OCI-LY7 (cell line): Measurements from ENCODE around the gene RIF1. TPM values are rescaled to one million over a fixed set of nuclear protein-coding genes. Genes with fewer than 3 reads are reported as not detected.

Experiments used
- BruUV-seq: library from RNA; stranded (reverse); fragments of 400-500 nt; replicated peaks from 2 replicates; lab custom pipeline; 2021; lab: Mats Ljungman, UMichigan
- CTCF ChIA-PET: fragments of 300-600 bp; sonication (Branson Sonifier 250); formaldehyde crosslinking; loops from one replicate; lab custom pipeline; 2022; ENCODE audit warnings: antibody characterized with exemption; ENCODE audit not compliant: unreplicated experiment; lab: Charles Lee
- POLR2A ChIA-PET: fragments of 300-600 bp; sonication (Branson Sonifier 250); formaldehyde crosslinking; loops from one replicate; lab custom pipeline; 2022; ENCODE audit warnings: antibody characterized with exemption; lab: Charles Lee
- DNase-seq: peaks from one replicate; pipeline ENCODE4 v3.0.0-alpha.2; 2015; ENCODE audit warnings: low spot score
- H2AFZ ChIP-seq: fragments of 200-600 bp; sonication (generic), shearing (Covaris generic); 2 replicates; pipeline ENCODE4 v1.6.1; 2014; ENCODE audit warnings: mild to moderate bottlenecking, antibody characterized with exemption, low read length, moderate library complexity
- H3K27ac ChIP-seq: fragments of 200-600 bp; sonication (generic); 2 replicates; pipeline ENCODE4 v1.5.1; 2014; ENCODE audit warnings: mixed run types, low read depth, mild to moderate bottlenecking, moderate library complexity, low read length, inconsistent platforms; ENCODE audit not compliant: poor library complexity, severe bottlenecking
- H3K36me3 ChIP-seq: fragments of 200-600 bp; sonication (generic); 2 replicates; pipeline ENCODE4 v1.6.1; 2014; ENCODE audit warnings: mild to moderate bottlenecking, antibody characterized with exemption, low read length, moderate library complexity, mixed read lengths; ENCODE audit not compliant: insufficient read depth
- H3K4me1 ChIP-seq: fragments of 200-600 bp; sonication (generic); 2 replicates; pipeline ENCODE4 v1.5.1; 2014; ENCODE audit warnings: mild to moderate bottlenecking, low read length; ENCODE audit not compliant: insufficient read depth, poor library complexity, severe bottlenecking
- H3K4me2 ChIP-seq: fragments of 200-600 bp; sonication (generic); 2 replicates; pipeline ENCODE4 v1.6.1; 2014; ENCODE audit warnings: mild to moderate bottlenecking, low read length
- H3K4me3 ChIP-seq: fragments of 200-600 bp; sonication (generic); 2 replicates; pipeline ENCODE4 v1.5.1; 2014; ENCODE audit warnings: mild to moderate bottlenecking, low read depth, low read length; ENCODE audit not compliant: poor library complexity, severe bottlenecking
- H3K79me2 ChIP-seq: fragments of 200-600 bp; sonication (generic); 2 replicates; pipeline ENCODE4 v1.6.1; 2016; ENCODE audit warnings: low read depth, mild to moderate bottlenecking, low read length, moderate library complexity, mixed read lengths; ENCODE audit not compliant: insufficient read depth
- H3K9me2 ChIP-seq: fragments of 200-600 bp; sonication (generic); 2 replicates; pipeline ENCODE4 v1.6.1; 2016; ENCODE audit warnings: mild to moderate bottlenecking, low read length, mixed read lengths; ENCODE audit not compliant: insufficient read depth
- H3K9me3 ChIP-seq: fragments of 200-600 bp; sonication (generic); 2 replicates; pipeline ENCODE4 v1.6.1; 2014; ENCODE audit warnings: mild to moderate bottlenecking, mixed run types, low read length, mixed read lengths
- H4K20me1 ChIP-seq: fragments of 200-600 bp; sonication (generic); 2 replicates; pipeline ENCODE4 v1.6.1; 2014; ENCODE audit warnings: mild to moderate bottlenecking, antibody characterized with exemption, low read length, moderate library complexity, mixed read lengths; ENCODE audit not compliant: insufficient read depth
- EZH2phosphoT487 ChIP-seq: fragments of 200-600 bp; sonication (generic); IDR thresholded peaks from 2 replicates; pipeline ENCODE4 v1.6.1; 2018; ENCODE audit warnings: low read depth, borderline replicate concordance, mild to moderate bottlenecking, mixed run types, antibody characterized with exemption, low read length, moderate library complexity, mixed read lengths
- intact Hi-C: fragments of 100-400 bp; cut with micrococcal nuclease; formaldehyde crosslinking; loops from one replicate; pipeline ENCODE4 v1.10.0; 2022; ENCODE audit not compliant: unreplicated experiment
- total RNA-seq, 2 experiments: library from RNA; depleted of rRNA in 1 of 2; stranded (reverse); fragments of >200 nt in 1 of 2; shearing (Covaris generic) in 1 of 2; gene quantifications; 2 replicates each; pipeline ENCODE4 v1.2.3, GENCODE V29; 2014 to 2022
- TF ChIP-seq, protein P1 (sequence below): fragments of 200-600 bp; sonication (generic); conservative IDR thresholded peaks from 2 replicates; pipeline ENCODE4 v1.5.1; 2014; ENCODE audit warnings: mild to moderate bottlenecking, antibody characterized with exemption, low read length, moderate library complexity, mixed read lengths

RIF1 gene
- total RNA-seq, 2 experiments from 2014 or later = 45.3 to 71.4 TPM

DNA sequence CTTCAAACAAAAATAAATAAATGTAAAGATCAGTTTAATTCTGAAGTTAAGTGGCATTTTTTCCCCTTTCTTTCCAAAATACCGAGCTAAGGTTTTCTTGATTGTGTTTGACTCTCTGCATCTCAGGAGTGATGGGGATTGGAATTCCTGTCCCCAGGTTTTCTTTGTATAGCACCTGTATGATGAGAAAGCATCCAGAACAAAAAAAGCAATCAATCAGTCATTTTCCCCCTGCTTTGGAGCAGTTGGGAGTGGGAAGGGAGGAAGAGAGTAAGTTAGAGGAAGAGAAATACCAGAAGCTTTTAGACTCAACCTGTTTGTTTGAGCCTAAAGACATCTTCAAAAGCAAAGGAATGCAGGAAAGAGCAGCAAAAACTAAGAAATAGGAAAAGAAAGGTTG is 88.5 kb downstream of the RIF1 start:
- H4K20me1 ChIP-seq = no peaks in the 10 kb centered on the region
- no peak overlapping the region for H3K4me2 ChIP-seq
- H3K4me3 ChIP-seq = no peak overlapping the region
- no peak for DNase-seq
- no peaks in the 10 kb centered on the region for H3K79me2 ChIP-seq
- no peaks in the 10 kb centered on the region for H3K9me3 ChIP-seq
- BruUV-seq = no TSS peak
- intact Hi-C loops = no loop called here
- H2AFZ ChIP-seq = no peak overlapping the region
- H3K36me3 ChIP-seq = no peaks in the 10 kb centered on the region
- CTCF ChIA-PET = no interaction called here
- H3K9me2 ChIP-seq = no peaks in the 10 kb centered on the region
- POLR2A ChIA-PET = no interaction called here
- H3K27ac ChIP-seq = no peak overlapping the region
- no peaks in the 10 kb centered on the region for H3K4me1 ChIP-seq
- no peak for TF ChIP-seq EZH2phosphoT487
- TF ChIP-seq, protein P1, sequence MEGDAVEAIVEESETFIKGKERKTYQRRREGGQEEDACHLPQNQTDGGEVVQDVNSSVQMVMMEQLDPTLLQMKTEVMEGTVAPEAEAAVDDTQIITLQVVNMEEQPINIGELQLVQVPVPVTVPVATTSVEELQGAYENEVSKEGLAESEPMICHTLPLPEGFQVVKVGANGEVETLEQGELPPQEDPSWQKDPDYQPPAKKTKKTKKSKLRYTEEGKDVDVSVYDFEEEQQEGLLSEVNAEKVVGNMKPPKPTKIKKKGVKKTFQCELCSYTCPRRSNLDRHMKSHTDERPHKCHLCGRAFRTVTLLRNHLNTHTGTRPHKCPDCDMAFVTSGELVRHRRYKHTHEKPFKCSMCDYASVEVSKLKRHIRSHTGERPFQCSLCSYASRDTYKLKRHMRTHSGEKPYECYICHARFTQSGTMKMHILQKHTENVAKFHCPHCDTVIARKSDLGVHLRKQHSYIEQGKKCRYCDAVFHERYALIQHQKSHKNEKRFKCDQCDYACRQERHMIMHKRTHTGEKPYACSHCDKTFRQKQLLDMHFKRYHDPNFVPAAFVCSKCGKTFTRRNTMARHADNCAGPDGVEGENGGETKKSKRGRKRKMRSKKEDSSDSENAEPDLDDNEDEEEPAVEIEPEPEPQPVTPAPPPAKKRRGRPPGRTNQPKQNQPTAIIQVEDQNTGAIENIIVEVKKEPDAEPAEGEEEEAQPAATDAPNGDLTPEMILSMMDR = no peak

DNA sequence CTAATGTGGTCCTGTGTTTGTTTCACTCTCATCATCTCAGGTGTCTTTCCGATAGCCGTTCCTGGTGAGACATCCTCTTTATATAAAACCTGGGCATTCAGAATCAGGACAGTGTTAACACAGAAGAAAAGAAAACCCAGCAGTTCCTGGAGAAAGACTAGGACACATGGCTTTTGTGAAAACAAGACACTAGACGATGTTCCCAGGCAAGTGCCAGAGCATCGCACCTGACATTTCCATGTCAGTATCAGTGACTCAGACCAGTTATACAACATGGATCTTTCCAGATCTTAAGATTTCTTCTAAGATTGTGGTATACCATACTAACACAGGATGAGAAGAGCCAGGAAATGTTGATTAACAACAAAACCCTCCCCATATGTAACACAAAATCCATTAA is 96.5 kb downstream of the RIF1 start:
- no peaks in the 10 kb centered on the region for H3K4me1 ChIP-seq
- no peaks in the 10 kb centered on the region for H4K20me1 ChIP-seq
- DNase-seq = no peak
- no TSS peak for BruUV-seq
- ChIA-PET POLR2A (no interaction called here), CTCF (no interaction called here)
- no peaks in the 10 kb centered on the region for H3K9me2 ChIP-seq
- H3K4me3 ChIP-seq = no peak overlapping the region
- H3K9me3 ChIP-seq = no peaks in the 10 kb centered on the region
- TF ChIP-seq EZH2phosphoT487 = no peak
- TF ChIP-seq, protein P1 = no peak
- no peak overlapping the region for H3K4me2 ChIP-seq
- H2AFZ ChIP-seq = no peak overlapping the region
- H3K36me3 ChIP-seq = no peaks in the 10 kb centered on the region
- H3K27ac ChIP-seq = no peak overlapping the region
- intact Hi-C loops = no loop called here
- H3K79me2 ChIP-seq = no peaks in the 10 kb centered on the region

DNA sequence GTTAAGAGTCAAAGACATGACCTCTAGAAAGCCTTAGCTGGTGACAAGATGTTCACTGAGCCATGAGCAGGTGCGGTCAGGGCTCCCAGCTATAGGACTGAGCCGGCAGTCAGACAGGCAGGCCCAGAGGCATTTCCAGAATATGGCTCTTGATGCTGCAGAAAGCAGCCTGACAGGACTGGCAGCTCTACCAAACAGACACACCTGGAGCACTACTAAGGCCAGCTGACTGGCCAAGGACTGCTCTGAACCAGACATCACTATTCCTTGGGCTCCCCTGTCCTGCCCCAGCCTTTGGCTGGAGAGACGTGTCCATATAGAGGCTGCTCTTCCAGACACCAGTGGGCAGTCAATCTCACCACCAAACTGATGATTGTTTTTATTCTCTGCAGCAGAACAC is 98.8 kb downstream of the RIF1 start:
- no peak overlapping the region for H3K4me3 ChIP-seq
- no peaks in the 10 kb centered on the region for H3K36me3 ChIP-seq
- no peak overlapping the region for H2AFZ ChIP-seq
- no peaks in the 10 kb centered on the region for H3K9me2 ChIP-seq
- H3K27ac ChIP-seq = no peak overlapping the region
- no peak for DNase-seq
- no peaks in the 10 kb centered on the region for H3K4me1 ChIP-seq
- no peaks in the 10 kb centered on the region for H3K9me3 ChIP-seq
- no TSS peak for BruUV-seq
- TF ChIP-seq EZH2phosphoT487 = no peak
- TF ChIP-seq, protein P1 = no peak
- ChIA-PET CTCF (no interaction called here), POLR2A (no interaction called here)
- intact Hi-C loops = no loop called here
- H3K79me2 ChIP-seq = no peaks in the 10 kb centered on the region
- no peak overlapping the region for H3K4me2 ChIP-seq
- H4K20me1 ChIP-seq = no peaks in the 10 kb centered on the region
